Measurements from ENCODE around the gene HDDC3. TPM values are rescaled to one million over a fixed set of nuclear protein-coding genes. Genes with fewer than 3 reads are reported as not detected.

Gene HDDC3
- total and polyA plus RNA-seq, 2 experiments from 2014 or later = 9.7 to 11.1 TPM

- Histone ChIP-seq H2AFZ (no peak overlapping the region), H3K4me1 (ENCODE audit: insufficient read depth) (peaks cover 12% of the 10 kb centered on the region; the same call in 1 of the 2 replicates), H3K9ac (no peak overlapping the region), H4K20me1 (ENCODE audit: insufficient read depth) (no peaks in the 10 kb centered on the region), H3K4me3 (no peak overlapping the region), H3K36me3 (ENCODE audit: low read depth) (no peaks in the 10 kb centered on the region; the same call in 1 of the 2 replicates), H3K27ac (no peak overlapping the region), H3K9me2 (ENCODE audit: insufficient read depth) (no peaks in the 10 kb centered on the region), H3K9me3 (ENCODE audit: low read depth) (no peaks in the 10 kb centered on the region), H3K4me2 (ENCODE audit: unreplicated experiment) (no peak overlapping the region), H3K27me3 (replicated peaks; ENCODE audit: insufficient read depth) (no peaks in the 10 kb centered on the region), H3F3A (ENCODE audit: insufficient read depth) (peaks cover 11% of the 10 kb centered on the region; the same call in 1 of the 2 replicates), H3K79me2 (ENCODE audit: insufficient read depth) (no peaks in the 10 kb centered on the region)
- no peak for TF ChIP-seq EZH2 (IDR thresholded peaks at IDR 0.05; ENCODE audit: insufficient read depth, poor library complexity, severe bottlenecking)
- no peak for TF ChIP-seq EZH2phosphoT487 (IDR thresholded peaks at IDR 0.05; ENCODE audit: insufficient read depth, low read depth)
- 88 to 91% methylated on average over 12 to 14 of the region's 14 CpGs for WGBS, 2 experiments (ENCODE audit: low coverage in 1 of 2, low lambda C conversion rate in 2 of 2, missing lambda C conversion rate in 2 of 2)
- in situ Hi-C loops (cut with MboI) = no loop called here
- DNase-seq = no peak
These were observed 20.7 kb upstream of the HDDC3 start for GRCh38 chr15:90952901-90953677.

- WGBS, 2 experiments (ENCODE audit: low coverage in 1 of 2, low lambda C conversion rate in 2 of 2, missing lambda C conversion rate in 2 of 2) = 92 to 95% methylated on average over 6 of the region's 6 CpGs
- no peaks in the 10 kb centered on the region for H3K9me3 ChIP-seq (ENCODE audit: low read depth)
- in situ Hi-C loops (cut with MboI) = no loop called here
These were observed 18.3 kb upstream of the HDDC3 start for GRCh38 chr15:90950676-90951075.

GRCh38 chr15:90949979-90950675 lies 17.8 kb upstream of the HDDC3 start:
- no peaks in the 10 kb centered on the region for H4K20me1 ChIP-seq (ENCODE audit: insufficient read depth)

More at GRCh38 chr15:90950676-90951075, 18.3 kb upstream of the HDDC3 start:
- H3K27me3 ChIP-seq (replicated peaks; ENCODE audit: insufficient read depth) = no peaks in the 10 kb centered on the region
- H3K79me2 ChIP-seq (ENCODE audit: insufficient read depth) = no peaks in the 10 kb centered on the region
- no peak overlapping the region for H3K9ac ChIP-seq
- H3K36me3 ChIP-seq (ENCODE audit: low read depth) = no peaks in the 10 kb centered on the region; the same call in 1 of the 2 replicates
- TF ChIP-seq EZH2phosphoT487 (IDR thresholded peaks at IDR 0.05; ENCODE audit: insufficient read depth, low read depth) (no peak), EZH2 (IDR thresholded peaks at IDR 0.05; ENCODE audit: insufficient read depth, poor library complexity, severe bottlenecking) (no peak)
- peaks cover 11% of the 10 kb centered on the region; the same call in 1 of the 2 replicates for H3F3A ChIP-seq (ENCODE audit: insufficient read depth)
- H3K4me1 ChIP-seq (ENCODE audit: insufficient read depth) = peaks cover 5% of the 10 kb centered on the region; the same call in 1 of the 2 replicates
- H2AFZ ChIP-seq = no peak overlapping the region
- no peaks in the 10 kb centered on the region for H3K9me2 ChIP-seq (ENCODE audit: insufficient read depth)
- H3K4me2 ChIP-seq (ENCODE audit: unreplicated experiment) = no peak overlapping the region
- H3K27ac ChIP-seq = no peak overlapping the region
- no peak overlapping the region for H3K4me3 ChIP-seq
- H4K20me1 ChIP-seq (ENCODE audit: insufficient read depth) = no peaks in the 10 kb centered on the region
- DNase-seq = no peak

GRCh38 chr15:90948506-90948905 lies 16.2 kb upstream of the HDDC3 start:
- no peaks in the 10 kb centered on the region for H3K9me2 ChIP-seq (ENCODE audit: insufficient read depth)
- WGBS, 2 experiments (ENCODE audit: low coverage in 1 of 2, low lambda C conversion rate in 2 of 2, missing lambda C conversion rate in 2 of 2) = 98 to 100% methylated on average over 8 of the region's 8 CpGs
- H4K20me1 ChIP-seq (ENCODE audit: insufficient read depth) = no peaks in the 10 kb centered on the region
- H3K4me3 ChIP-seq = no peak overlapping the region
- H3K4me2 ChIP-seq (ENCODE audit: unreplicated experiment) = no peak overlapping the region
- H3K36me3 ChIP-seq (ENCODE audit: low read depth) = peaks cover 15% of the 10 kb centered on the region
- H3K27me3 ChIP-seq (replicated peaks; ENCODE audit: insufficient read depth) = no peaks in the 10 kb centered on the region
- H3F3A ChIP-seq (ENCODE audit: insufficient read depth) = peaks cover 11% of the 10 kb centered on the region; the same call in 1 of the 2 replicates
- no peak overlapping the region for H3K9ac ChIP-seq
- DNase-seq = no peak
- H3K27ac ChIP-seq = no peak overlapping the region
- no peak overlapping the region for H2AFZ ChIP-seq
- H3K9me3 ChIP-seq (ENCODE audit: low read depth) = no peaks in the 10 kb centered on the region
- in situ Hi-C loops (cut with MboI) = no loop called here
- no peaks in the 10 kb centered on the region for H3K79me2 ChIP-seq (ENCODE audit: insufficient read depth)
- H3K4me1 ChIP-seq (ENCODE audit: insufficient read depth) = no peaks in the 10 kb centered on the region
- no peak for TF ChIP-seq EZH2 (IDR thresholded peaks at IDR 0.05; ENCODE audit: insufficient read depth, poor library complexity, severe bottlenecking)

More at GRCh38 chr15:90949979-90950675, 17.8 kb upstream of the HDDC3 start:
- no peak overlapping the region for H3K4me3 ChIP-seq
- peaks cover 1% of the 10 kb centered on the region; the same call in 1 of the 2 replicates for H3K36me3 ChIP-seq (ENCODE audit: low read depth)
- WGBS, 2 experiments (ENCODE audit: low coverage in 1 of 2, low lambda C conversion rate in 2 of 2, missing lambda C conversion rate in 2 of 2) = 97 to 99% methylated on average over 21 to 23 of the region's 23 CpGs
- no peak overlapping the region for H3K4me2 ChIP-seq (ENCODE audit: unreplicated experiment)
- H3K79me2 ChIP-seq (ENCODE audit: insufficient read depth) = no peaks in the 10 kb centered on the region
- H3K4me1 ChIP-seq (ENCODE audit: insufficient read depth) = no peaks in the 10 kb centered on the region
- H2AFZ ChIP-seq = no peak overlapping the region
- H3F3A ChIP-seq (ENCODE audit: insufficient read depth) = peaks cover 11% of the 10 kb centered on the region; the same call in 1 of the 2 replicates
- H3K9me3 ChIP-seq (ENCODE audit: low read depth) = no peaks in the 10 kb centered on the region
- in situ Hi-C loops (cut with MboI) = no loop called here
- DNase-seq = no peak
- H3K9ac ChIP-seq = no peak overlapping the region
- no peaks in the 10 kb centered on the region for H3K27me3 ChIP-seq (replicated peaks; ENCODE audit: insufficient read depth)
- H3K9me2 ChIP-seq (ENCODE audit: insufficient read depth) = no peaks in the 10 kb centered on the region
- no peak for TF ChIP-seq EZH2 (IDR thresholded peaks at IDR 0.05; ENCODE audit: insufficient read depth, poor library complexity, severe bottlenecking)
- TF ChIP-seq EZH2phosphoT487 (IDR thresholded peaks at IDR 0.05; ENCODE audit: insufficient read depth, low read depth) = no peak
- no peak overlapping the region for H3K27ac ChIP-seq
